Breast epithelium (tissue), 4 donors: ENCODE measurements around the gene BICD1. TPM values are rescaled to one million over a fixed set of nuclear protein-coding genes. Genes with fewer than 3 reads are reported as not detected.

Experiments
- DNase-seq, 2 donors: peaks; one replicate each; pipeline ENCODE4 v3.0.0-alpha.2; 2019; ENCODE audit warnings: low spot score in 2 of 2
- H3K27ac ChIP-seq, 2 donors: fragments of 200-600 bp; sonication (generic) in 1 of 2; one replicate each; pipeline ENCODE4 v1.5.1; 2016 to 2019; ENCODE audit warnings: mild to moderate bottlenecking in 1 of 2
- H3K27me3 ChIP-seq, 2 donors: fragments of 200-600 bp; sonication (generic) in 1 of 2; one replicate each; pipeline versions ENCODE4 v1.5.1 to v1.6.0; 2017 to 2019; ENCODE audit warnings: control low read depth in 1 of 2, mild to moderate bottlenecking in 1 of 2
- H3K36me3 ChIP-seq: fragments of 200-600 bp; one replicate; pipeline ENCODE4 v1.5.1; 2019
- H3K4me1 ChIP-seq, 2 donors: fragments of 200-600 bp; sonication (generic); one replicate each; pipeline ENCODE4 v1.5.1; 2016 to 2019; ENCODE audit warnings: control low read depth in 1 of 2
- H3K4me3 ChIP-seq, 3 donors: fragments of 200-600 bp; sonication (generic); 1 replicate in 2 of 3; 2 replicates in 1 of 3; pipeline ENCODE4 v1.5.1; 2016 to 2019; ENCODE audit warnings: mild to moderate bottlenecking in 3 of 3, moderate library complexity in 2 of 3
- H3K9me3 ChIP-seq, 2 donors: fragments of 200-600 bp; sonication (generic) in 1 of 2; one replicate each; pipeline ENCODE4 v1.5.1; 2016 to 2019; ENCODE audit warnings: control low read depth in 1 of 2
- CTCF ChIP-seq, 3 donors: fragments of 450-650 bp; IDR thresholded peaks; one replicate each; pipeline ENCODE4 v1.5.1; 2016 to 2017; ENCODE audit warnings: antibody characterized with exemption in 3 of 3, mild to moderate bottlenecking in 3 of 3, moderate library complexity in 3 of 3
- POLR2A ChIP-seq: fragments of 450-650 bp; IDR thresholded peaks from one replicate; pipeline ENCODE4 v1.6.1; 2016; ENCODE audit warnings: antibody characterized with exemption, mild to moderate bottlenecking, moderate library complexity
- POLR2AphosphoS5 ChIP-seq, 3 donors: sonication (generic); formaldehyde crosslinking; IDR thresholded peaks; one replicate each; pipeline ENCODE4 v1.6.1; 2017; ENCODE audit warnings: antibody characterized with exemption in 3 of 3
- intact Hi-C: fragments of 100-400 bp; cut with DNase I; formaldehyde crosslinking; loops from one replicate; pipeline ENCODE4 v1.15.1; 2023; ENCODE audit warnings: low total_unique reads
- total RNA-seq, 3 donors: library from RNA; depleted of rRNA; stranded (reverse); fragments of >200 nt; gene quantifications; one replicate each; pipeline ENCODE4 v1.1.0, GENCODE V29; 2016

Gene BICD1
- total RNA-seq, 3 donors from 2014 or later: 7.2 to 31.5 (median 18.4) TPM

GRCh38 chr12:32149489-32149888 is 42.8 kb downstream of the BICD1 start:
- TF ChIP-seq CTCF (IDR thresholded peaks at IDR 0.05) (no peak), POLR2AphosphoS5 (IDR thresholded peaks at IDR 0.05) (no peak), POLR2A (no peak)
- intact Hi-C loops: no loop called here

DNA sequence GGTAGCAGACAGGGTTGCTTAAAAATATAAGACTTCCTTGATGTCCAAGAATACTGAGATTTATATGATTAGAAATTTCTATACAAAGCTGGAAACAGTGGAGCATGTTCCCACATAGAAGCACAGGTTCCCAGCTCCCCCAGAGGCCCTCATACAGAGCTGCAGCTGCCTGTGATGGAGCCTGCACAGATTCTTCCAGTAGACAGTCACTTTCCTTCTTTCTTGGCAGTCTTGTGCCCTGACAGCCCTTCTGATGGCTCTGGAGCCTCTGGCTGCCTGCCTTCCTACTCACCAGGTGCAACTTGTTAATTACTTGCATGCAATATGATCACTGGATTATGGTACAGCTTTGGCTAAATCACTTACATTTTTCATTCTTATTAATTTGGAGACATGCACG is 44.4 kb downstream of the BICD1 start:
- Histone ChIP-seq H3K4me3 (no peak overlapping the region), H3K27ac (no peak overlapping the region), H3K4me1 (no peaks in the 10 kb centered on the region), H3K9me3 (no peaks in the 10 kb centered on the region), H3K27me3 (no peaks in the 10 kb centered on the region), H3K36me3 (no peaks in the 10 kb centered on the region)
- DNase-seq: no peak
- no peak for TF ChIP-seq CTCF (IDR thresholded peaks at IDR 0.05)
- no peak for TF ChIP-seq POLR2AphosphoS5 (IDR thresholded peaks at IDR 0.05)
- intact Hi-C loops: no loop called here

More at GRCh38 chr12:32149489-32149888, 42.8 kb downstream of the BICD1 start:
- Histone ChIP-seq H3K4me3 (no peak overlapping the region), H3K27me3 (no peaks in the 10 kb centered on the region), H3K27ac (no peak overlapping the region), H3K36me3 (no peaks in the 10 kb centered on the region), H3K9me3 (no peaks in the 10 kb centered on the region), H3K4me1 (no peaks in the 10 kb centered on the region)
- no peak for DNase-seq

GRCh38 chr12:32151552-32151951 is 44.9 kb downstream of the BICD1 start:
- Histone ChIP-seq H3K36me3 (no peaks in the 10 kb centered on the region), H3K9me3 (no peaks in the 10 kb centered on the region), H3K27me3 (no peaks in the 10 kb centered on the region), H3K4me1 (no peaks in the 10 kb centered on the region), H3K27ac (no peak overlapping the region), H3K4me3 (no peak overlapping the region)
- no peak for DNase-seq
- TF ChIP-seq POLR2AphosphoS5 (IDR thresholded peaks at IDR 0.05): no peak
- TF ChIP-seq POLR2A: no peak
- no peak for TF ChIP-seq CTCF (IDR thresholded peaks at IDR 0.05)
- intact Hi-C loops: no loop called here

GRCh38 chr12:32155041-32155440 is 48.4 kb downstream of the BICD1 start:
- intact Hi-C loops: no loop called here
- H3K27ac ChIP-seq: no peak overlapping the region
- TF ChIP-seq POLR2AphosphoS5 (IDR thresholded peaks at IDR 0.05) (no peak), CTCF (IDR thresholded peaks at IDR 0.05) (no peak), POLR2A (no peak)
- DNase-seq: no peak
- H3K9me3 ChIP-seq: no peaks in the 10 kb centered on the region
- no peaks in the 10 kb centered on the region for H3K27me3 ChIP-seq
- H3K4me1 ChIP-seq: no peaks in the 10 kb centered on the region
- no peaks in the 10 kb centered on the region for H3K36me3 ChIP-seq
- no peak overlapping the region for H3K4me3 ChIP-seq

DNA sequence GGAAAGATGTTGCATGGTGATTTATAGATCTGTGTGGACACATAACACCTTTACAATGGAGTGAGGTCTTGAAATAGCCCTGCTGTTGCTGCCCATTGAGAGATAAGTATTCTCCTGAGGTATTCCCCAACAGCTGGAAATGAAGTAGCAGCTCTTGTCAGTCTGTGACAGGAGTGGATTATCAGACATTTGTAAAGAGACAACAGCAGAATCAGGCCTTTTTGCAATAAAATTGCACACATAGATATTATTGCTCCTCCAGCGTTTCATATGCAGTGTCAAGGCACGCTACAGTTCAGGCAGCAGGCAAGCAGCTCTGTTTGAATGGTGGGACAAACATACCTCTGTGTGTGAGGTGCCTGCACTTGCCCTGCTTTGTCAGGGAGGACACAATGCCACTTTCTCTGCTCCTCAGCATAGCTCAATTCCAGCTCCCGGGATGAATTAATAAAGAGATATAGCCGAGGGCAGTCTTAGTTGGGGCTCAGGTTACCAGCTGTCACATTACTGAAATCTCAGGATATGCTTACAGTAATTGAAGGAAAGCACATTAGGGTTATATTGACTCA is 49.4 kb downstream of the BICD1 start:
- no peaks in the 10 kb centered on the region for H3K36me3 ChIP-seq
- no peaks in the 10 kb centered on the region for H3K27me3 ChIP-seq
- no peak for TF ChIP-seq POLR2AphosphoS5 (IDR thresholded peaks at IDR 0.05)
- TF ChIP-seq POLR2A: no peak
- TF ChIP-seq CTCF (IDR thresholded peaks at IDR 0.05): no peak
- no peak overlapping the region for H3K4me3 ChIP-seq
- no peak for DNase-seq
- intact Hi-C loops: no loop called here
- H3K27ac ChIP-seq: no peak overlapping the region
- no peaks in the 10 kb centered on the region for H3K4me1 ChIP-seq
- no peaks in the 10 kb centered on the region for H3K9me3 ChIP-seq
